CD4-positive, alpha-beta T cell treated with Interleukin-2 at 100 ng/mL for 4 hours (primary cell): ENCODE results near the gene RGS4.

Experiments
- DNase-seq: peaks from one replicate; pipeline ENCODE4 v3.0.0-alpha.2; 2020; ENCODE audit warnings: low spot score

Gene RGS4

DNA sequence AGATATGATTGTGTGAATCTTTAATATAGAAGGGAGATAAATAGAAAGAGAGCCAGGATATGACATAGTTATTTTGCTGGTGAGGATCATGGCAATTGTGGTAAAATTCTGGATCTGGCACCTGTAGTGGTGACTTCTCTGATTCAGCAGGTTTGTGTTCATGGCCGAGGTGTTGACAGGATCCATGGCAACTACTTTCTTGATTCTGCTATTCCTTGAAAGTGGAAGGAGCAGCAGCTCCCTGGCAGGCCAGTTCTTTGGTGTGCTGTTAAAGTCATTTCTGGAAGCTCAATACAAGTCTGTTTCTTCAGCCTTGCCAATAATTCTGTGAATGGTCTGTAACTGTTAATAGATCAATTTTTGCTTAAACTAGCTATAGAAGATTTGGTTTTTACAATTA lies 33.4 kb downstream of the RGS4 start:
- no peak for DNase-seq

DNA sequence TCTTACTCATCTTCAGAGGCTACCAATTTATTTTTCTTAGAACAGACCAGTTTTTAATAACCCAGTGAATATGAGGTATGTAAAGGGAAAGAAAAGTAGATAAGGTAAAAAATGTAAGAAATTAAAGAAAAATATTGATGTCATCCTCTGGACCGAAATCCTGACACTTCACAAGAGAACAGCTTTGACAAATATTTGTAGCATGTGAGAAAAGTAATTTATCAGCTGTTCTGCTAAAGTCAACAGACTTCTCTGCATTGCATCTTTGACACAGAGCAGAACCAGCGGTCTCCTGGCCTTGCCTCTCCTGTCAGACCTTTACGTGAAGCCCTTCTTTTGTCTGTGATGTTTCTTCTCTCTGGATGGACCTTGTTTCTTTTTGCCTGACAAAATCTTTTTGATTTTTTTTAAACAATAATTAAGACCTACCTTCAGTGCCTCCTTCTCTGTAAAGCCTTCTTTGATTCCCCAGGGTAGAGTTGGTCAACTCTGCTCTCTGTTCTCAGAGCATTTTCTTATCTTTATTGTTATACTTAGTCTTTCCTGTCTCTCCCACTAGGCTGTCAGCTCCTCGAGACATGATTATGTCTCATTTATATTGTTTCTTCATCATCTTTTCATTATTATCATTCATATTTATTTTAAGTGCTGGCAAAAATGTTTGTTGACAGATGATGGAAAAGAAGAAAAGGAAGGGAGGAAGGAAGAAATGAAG lies 35.4 kb downstream of the RGS4 start:
- no peak for DNase-seq

DNA sequence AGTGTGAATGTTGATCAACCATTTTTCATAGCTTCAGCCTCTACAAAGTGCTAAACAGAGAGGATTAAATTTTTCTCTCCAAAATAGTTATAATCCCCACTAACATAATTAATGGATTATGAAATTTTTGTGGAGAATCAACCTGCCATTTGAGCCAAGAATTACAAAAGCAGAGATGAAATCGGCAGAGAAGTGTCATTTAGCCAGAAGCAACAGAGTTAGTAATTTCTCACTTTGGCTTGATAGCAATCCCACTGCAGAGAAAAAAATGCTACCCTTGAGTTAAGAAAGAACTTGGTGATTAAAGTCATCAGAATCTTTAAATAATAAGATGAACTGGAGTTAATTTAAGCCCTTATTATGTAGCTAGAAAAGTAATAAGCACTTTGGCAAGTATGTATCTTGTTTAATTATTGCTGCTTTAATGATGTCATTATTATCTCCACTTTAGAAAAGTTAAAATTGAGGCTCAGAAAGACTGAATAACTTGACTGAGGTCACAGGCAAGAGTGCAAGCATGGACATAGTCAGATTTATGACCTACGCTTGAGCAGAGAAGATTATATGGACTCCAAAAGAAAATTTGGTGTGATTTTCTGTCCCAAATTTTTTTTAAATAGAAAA lies 37.3 kb downstream of the RGS4 start:
- no peak for DNase-seq

GRCh38 chr1:163107655-163108054 lies 38.5 kb downstream of the RGS4 start:
- DNase-seq, result no peak

GRCh38 chr1:163115887-163116286 lies 46.7 kb downstream of the RGS4 start:
- DNase-seq, result no peak

GRCh38 chr1:163119707-163120106 lies 50.5 kb downstream of the RGS4 start:
- no peak for DNase-seq

DNA sequence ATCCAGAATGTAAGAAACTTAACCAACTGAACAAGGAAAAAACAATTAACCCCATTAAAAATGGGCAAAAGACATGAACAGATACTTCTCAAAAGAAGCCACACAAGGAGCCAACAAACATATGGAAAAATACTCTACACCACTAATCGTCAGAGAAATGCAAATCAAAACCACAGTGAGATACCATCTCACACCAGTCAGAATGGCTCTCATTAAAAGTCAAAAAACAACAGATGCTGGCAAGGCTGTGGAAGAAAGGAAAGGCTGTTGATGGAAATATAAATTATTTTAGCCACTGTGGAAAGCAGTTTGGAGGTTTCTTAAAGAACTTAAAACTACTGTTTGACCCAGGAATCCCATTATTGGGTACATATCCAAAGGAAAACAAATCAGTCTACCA lies 51.2 kb downstream of the RGS4 start:
- DNase-seq, result no peak

GRCh38 chr1:163124812-163125211 lies 55.7 kb downstream of the RGS4 start:
- no peak for DNase-seq
